ENCODE measurements around the gene TNFRSF8.
"Not testable (repeated sequence)": the region's sequence is repeated elsewhere in the genome, so short reads cannot be mapped to it uniquely, and the experiment has no call there.

The TNFRSF8 gene

DNA sequence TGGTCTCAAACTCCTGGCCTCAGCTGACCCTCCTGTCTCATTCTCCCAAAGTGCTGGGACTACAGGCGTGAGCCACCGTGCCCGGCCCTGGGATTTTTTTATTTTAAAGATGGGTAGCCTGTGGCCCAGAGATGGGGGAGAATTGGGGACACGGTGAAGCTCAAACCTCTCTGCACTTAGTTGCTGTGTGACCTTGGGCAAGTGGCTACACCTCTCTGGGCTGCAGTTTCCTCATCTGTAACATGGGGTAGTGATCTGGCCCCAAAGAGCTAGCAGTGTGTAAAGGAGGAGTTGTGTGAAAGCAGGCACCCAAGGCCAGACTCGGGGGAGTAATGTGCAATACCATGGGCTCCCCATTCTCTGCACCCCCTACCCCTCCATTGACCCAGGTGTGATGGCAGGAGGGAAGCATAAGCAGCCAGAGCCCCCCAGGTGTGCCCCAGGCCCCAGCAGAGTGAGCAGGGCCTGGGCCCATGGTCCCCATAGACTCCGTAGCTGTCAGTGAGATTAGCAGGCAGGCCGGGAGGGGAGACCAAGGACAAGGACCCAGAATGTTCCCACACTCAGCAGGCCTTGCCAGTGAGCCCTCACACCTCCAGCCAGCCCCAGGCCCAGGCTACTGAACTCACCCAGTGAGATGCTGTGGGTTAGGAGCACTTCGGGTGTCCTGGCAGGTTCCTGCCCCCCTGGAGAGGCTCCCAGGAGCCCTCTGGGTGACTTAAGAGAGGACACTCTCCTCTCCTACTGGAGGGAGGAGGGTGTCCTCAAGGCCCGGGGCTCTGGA, 17.9 kb downstream of the TNFRSF8 start:
- peak in 1 of 10 donors; percentile 41 for DNase-seq
- intact Hi-C loops (cut with DNase I), result no loop called here

- intact Hi-C loops (cut with DNase I), result no loop called here
These were observed 18.7 kb downstream of the TNFRSF8 start for GRCh38 chr1:12081648-12082396.

GRCh38 chr1:12082988-12083387, 19.9 kb downstream of the TNFRSF8 start:
- no peak for DNase-seq
- intact Hi-C loops (cut with DNase I), result no loop called here

More at GRCh38 chr1:12081648-12082396, 18.7 kb downstream of the TNFRSF8 start:
- DNase-seq, result peak in 1 of 10 donors; percentile 27

GRCh38 chr1:12083766-12084165, 20.7 kb downstream of the TNFRSF8 start:
- intact Hi-C loops (cut with DNase I), result no loop called here
- DNase-seq, result no peak

DNA sequence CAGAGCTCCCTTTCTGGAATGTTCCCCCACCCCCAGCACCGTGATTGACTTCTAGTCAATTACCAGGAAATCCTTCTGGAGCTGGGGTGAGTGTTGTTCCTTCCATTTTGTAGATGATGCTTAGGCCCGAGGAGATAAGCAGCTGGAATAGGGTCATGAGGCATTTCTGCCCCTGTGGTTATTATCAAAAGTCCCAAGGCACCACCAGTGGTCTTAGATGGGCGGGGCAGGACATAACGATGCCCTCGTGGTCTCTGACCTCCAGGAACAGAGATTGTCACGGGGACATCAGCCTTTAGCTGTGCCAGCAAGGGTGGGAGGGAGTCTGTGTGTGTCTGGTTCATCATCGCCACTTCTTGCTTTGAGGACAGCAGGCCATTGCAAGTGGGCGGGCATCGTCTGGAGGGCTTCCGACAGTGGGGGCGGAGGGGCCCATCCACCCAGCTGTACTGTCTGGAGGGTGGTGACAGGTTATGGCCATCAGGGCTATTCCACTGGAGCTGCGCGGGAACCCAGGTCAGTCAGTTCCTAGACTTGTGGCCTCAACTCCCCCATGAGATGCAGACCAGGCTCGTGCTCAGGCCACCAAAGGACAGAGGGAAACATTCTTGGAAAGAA, 22.6 kb downstream of the TNFRSF8 start:
- DNase-seq, result peak in 1 of 10 donors; percentile 60
- intact Hi-C loops (cut with DNase I), result no loop called here

- peak in 2 of 10 donors; percentile 15 to 19 for DNase-seq
- intact Hi-C loops (cut with DNase I), result no loop called here
These were observed 24.8 kb downstream of the TNFRSF8 start for GRCh38 chr1:12087797-12088314.

DNA sequence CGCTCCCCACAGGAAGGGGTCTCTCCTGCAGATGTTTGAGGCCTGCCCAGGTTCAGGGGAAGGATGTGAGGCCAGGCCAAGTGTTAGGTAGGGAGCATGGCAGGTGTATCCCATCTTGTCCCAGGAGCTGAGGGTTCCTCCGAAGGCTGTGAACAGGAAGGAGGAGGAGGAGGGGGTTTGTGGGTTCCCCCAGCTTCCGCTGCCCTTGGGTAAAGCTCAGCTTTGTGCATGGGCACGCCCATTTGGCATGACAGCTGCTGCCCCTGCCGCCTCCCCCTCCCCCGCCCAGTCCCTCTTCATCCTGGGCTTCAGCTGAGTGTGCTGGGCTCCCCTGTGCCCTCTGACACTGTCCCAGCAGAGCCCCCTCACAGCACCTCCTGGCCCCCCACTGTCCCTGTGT, 25.5 kb downstream of the TNFRSF8 start:
- DNase-seq, result peak in 3 of 10 donors; percentile 2 to 65 (median 39)
- intact Hi-C loops (cut with DNase I), result no loop called here

DNA sequence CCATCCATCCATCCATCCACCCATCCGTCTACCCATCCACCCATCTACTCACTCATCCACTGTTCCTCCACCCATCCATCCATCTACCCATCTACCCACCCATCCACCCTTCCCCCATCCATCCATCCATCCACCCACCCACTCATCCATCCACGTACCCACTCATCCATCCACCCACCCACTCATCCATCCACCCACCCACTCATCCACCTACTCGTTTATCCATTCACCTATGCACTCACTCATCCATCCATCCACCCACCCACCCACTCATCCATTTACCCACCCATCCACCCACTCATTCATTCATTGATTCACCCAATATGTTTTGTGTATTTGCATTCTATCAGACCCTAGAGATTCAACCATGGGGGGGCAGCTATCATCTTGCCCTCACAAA, 27.2 kb downstream of the TNFRSF8 start:
- peak in 1 of 10 donors; percentile 3 for DNase-seq
- intact Hi-C loops (cut with DNase I), result no loop called here

DNA sequence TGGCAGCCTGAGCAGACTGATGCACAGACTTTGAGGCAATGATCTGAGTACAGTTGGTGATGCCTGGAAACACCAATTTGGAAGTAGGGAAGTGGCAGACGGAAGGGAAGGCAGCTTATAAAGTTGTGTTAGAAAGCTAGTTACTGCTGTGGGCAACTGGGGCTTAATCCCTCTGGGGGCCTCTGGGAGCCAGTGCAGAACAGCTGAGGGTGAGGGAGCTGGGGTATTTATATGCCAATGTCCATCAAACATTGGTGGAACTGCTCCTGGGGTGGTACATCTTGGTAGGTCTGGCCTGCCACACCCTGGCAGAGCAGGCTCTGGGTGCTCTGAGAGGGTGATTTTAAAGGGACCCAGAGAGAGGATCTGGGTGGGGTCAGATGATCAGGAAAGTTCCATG, 28.1 kb downstream of the TNFRSF8 start:
- intact Hi-C loops (cut with DNase I), result no loop called here
- peak in 1 of 10 donors; percentile 5 for DNase-seq

DNA sequence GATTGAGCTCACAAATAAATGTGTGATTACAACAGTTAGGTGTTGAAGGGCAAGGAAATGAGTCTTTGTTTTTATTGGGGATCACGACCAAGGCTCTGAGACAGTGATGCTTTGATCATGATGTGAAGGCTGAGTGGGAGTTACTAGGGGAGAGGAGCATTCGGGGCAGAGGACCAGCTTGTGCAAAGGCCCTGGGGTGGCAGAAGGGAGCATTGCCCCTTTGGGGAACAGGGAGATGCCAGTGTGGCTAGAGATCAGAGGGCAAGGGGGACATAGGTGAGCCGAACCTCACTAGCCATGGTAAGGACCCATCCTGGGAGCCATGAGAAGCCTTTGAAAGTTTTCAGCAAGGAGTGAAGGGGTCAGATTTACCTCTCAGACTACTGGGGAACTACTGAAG, 31.1 kb downstream of the TNFRSF8 start:
- peak in 1 of 10 donors; percentile 12 for DNase-seq
- intact Hi-C loops (cut with DNase I), result no loop called here

- peak in 1 of 10 donors; percentile 31 for DNase-seq
- intact Hi-C loops (cut with DNase I), result no loop called here
These were observed 32.6 kb downstream of the TNFRSF8 start for GRCh38 chr1:12095452-12096263.

DNA sequence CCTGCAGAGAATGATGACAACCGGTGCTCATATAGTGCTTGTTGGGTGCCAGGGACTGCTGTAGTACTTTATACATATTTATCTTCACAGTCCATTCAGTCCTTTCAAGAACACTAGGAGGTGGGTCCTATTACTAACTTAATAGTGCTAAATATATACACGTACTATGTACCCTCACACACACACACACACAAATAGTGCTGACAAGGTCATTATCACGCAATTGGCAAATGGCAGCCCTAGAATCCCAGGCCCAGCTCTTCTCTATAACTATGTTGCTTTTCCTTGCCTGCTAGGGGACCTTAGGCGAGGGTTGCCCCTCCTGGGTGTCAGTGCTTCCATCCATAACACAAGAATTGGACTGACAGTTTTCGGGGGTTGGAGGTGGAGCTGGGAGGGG, 33.5 kb downstream of the TNFRSF8 start:
- DNase-seq, result no peak
- intact Hi-C loops (cut with DNase I), result no loop called here

GRCh38 chr1:12097321-12097720, 34.2 kb downstream of the TNFRSF8 start:
- intact Hi-C loops (cut with DNase I), result no loop called here
- DNase-seq, result no peak

- intact Hi-C loops (cut with DNase I), result no loop called here
- no peak for DNase-seq
These were observed 35.7 kb downstream of the TNFRSF8 start for GRCh38 chr1:12098786-12099185.

DNA sequence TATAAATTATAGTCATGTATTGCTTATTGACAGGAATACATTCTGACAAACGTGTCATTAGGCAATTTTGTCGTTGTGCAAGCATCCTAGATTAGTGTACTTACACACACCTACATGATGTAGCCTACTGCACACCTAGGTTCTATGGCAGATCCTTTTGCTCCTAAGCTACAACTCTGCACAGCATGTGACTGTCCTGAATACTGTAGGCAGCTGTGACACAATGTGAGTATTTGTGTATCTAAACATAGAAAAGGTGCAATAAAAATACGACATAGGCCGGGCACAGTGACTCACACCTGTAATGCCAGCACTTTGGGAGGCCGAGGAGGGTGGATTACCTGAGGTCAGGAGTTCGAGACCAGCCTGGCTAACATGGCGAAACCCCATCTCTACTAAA, 36.5 kb downstream of the TNFRSF8 start:
- DNase-seq, result peak in 1 of 10 donors; percentile 5
- intact Hi-C loops (cut with DNase I), result no loop called here

DNA sequence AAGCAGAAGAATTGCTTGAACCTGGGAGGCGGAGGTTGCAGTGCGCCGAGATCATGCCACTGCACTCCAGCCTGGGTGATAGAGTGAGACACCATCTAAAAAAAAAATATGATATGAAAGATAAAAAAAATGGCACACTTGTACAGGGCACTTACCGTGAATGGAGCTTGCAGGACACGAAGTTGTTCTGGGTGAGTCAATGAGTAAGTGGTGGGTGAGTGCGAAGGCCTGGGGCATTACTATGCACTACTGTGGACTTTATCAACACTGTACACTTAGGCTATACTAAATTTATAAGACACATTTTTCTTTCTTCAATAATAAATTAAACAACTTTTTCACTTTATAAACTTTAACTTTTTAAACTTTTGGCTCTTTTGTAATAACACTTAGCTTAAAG, 37.0 kb downstream of the TNFRSF8 start:
- no peak for DNase-seq
- intact Hi-C loops (cut with DNase I), result no loop called here

GRCh38 chr1:12101120-12101519, 38.0 kb downstream of the TNFRSF8 start:
- intact Hi-C loops (cut with DNase I), result not testable (repeated sequence)
- DNase-seq, result peak in 1 of 10 donors; percentile 26

DNA sequence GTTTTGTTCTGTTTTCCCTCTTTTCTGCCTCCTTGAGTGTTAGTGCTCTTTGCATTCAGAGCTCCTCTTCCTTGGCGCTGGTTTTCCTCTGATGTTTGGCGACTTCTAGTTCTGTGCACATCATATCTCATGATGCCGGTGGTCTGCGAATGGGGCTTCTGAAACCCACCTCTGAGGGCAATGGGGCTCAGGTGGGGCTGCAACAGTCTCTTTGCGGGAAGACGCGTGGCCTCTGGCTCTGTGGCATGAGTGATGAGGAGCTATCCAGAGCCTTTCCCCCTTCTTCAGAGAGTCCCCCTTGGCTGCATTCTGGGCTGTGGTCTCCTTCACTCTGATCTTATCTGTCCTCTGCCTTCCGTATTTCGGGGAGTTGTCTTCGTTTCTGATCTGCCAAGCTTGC, 39.0 kb downstream of the TNFRSF8 start:
- intact Hi-C loops (cut with DNase I), result no loop called here
- peak in 1 of 10 donors; percentile 56 for DNase-seq

GRCh38 chr1:12104417-12104816, 41.3 kb downstream of the TNFRSF8 start:
- intact Hi-C loops (cut with DNase I), result no loop called here
- DNase-seq, result peak in 2 of 10 donors; percentile 72 to 81

DNA sequence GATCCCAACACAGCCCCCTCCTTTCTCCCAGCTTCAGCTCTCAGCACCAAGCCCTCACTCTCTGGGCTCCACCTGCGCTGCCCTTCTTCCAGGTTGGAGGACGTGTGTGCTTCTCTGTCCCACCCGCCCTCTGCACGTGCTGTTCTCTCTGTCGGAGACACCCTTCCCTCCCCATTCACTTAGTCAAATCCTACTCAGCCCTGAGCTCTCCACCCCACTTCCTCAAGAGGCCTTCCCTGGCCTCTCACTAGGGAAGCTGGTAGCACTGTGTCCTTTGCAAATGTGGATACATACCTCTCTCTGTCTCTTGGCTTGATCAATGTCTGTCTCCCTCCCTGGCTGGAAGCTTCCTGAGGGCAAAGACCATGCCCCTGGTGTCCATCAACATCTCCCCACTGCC, 43.0 kb downstream of the TNFRSF8 start:
- DNase-seq, result peak in 1 of 10 donors; percentile 49
- intact Hi-C loops (cut with DNase I), result no loop called here

All from posterior cingulate gyrus (tissue), 11 donors.